GM20000 (cell line): ENCODE data around the gene RNU1-4.
A peak's percentile ranks its signal among the peaks of the same experiment; 100 is the strongest.
"Not testable (repeated sequence)": the region's sequence is repeated elsewhere in the genome, so short reads cannot be mapped to it uniquely, and the experiment has no call there.

Source experiments
- DNase-seq: peaks from one replicate; pipeline ENCODE4 v3.0.0; 2012; ENCODE audit warnings: low spot score
- TF ChIP-seq, protein P1 (sequence below): IDR thresholded peaks from 2 replicates; pipeline ENCODE4 v1.5.1; 2012; ENCODE audit warnings: mild to moderate bottlenecking, control low read depth; ENCODE audit errors: extremely low read depth, missing control alignments

Gene RNU1-4

GRCh38 chr1:16719571-16720350 lies 20.6 kb upstream of the RNU1-4 start:
- TF ChIP-seq, protein P1, sequence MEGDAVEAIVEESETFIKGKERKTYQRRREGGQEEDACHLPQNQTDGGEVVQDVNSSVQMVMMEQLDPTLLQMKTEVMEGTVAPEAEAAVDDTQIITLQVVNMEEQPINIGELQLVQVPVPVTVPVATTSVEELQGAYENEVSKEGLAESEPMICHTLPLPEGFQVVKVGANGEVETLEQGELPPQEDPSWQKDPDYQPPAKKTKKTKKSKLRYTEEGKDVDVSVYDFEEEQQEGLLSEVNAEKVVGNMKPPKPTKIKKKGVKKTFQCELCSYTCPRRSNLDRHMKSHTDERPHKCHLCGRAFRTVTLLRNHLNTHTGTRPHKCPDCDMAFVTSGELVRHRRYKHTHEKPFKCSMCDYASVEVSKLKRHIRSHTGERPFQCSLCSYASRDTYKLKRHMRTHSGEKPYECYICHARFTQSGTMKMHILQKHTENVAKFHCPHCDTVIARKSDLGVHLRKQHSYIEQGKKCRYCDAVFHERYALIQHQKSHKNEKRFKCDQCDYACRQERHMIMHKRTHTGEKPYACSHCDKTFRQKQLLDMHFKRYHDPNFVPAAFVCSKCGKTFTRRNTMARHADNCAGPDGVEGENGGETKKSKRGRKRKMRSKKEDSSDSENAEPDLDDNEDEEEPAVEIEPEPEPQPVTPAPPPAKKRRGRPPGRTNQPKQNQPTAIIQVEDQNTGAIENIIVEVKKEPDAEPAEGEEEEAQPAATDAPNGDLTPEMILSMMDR = no peak
- peak; percentile 35 for DNase-seq

- DNase-seq = peak; percentile 35
- TF ChIP-seq, protein P1 = no peak
Measured at GRCh38 chr1:16720351-16721223, 19.7 kb upstream of the RNU1-4 start.

DNA sequence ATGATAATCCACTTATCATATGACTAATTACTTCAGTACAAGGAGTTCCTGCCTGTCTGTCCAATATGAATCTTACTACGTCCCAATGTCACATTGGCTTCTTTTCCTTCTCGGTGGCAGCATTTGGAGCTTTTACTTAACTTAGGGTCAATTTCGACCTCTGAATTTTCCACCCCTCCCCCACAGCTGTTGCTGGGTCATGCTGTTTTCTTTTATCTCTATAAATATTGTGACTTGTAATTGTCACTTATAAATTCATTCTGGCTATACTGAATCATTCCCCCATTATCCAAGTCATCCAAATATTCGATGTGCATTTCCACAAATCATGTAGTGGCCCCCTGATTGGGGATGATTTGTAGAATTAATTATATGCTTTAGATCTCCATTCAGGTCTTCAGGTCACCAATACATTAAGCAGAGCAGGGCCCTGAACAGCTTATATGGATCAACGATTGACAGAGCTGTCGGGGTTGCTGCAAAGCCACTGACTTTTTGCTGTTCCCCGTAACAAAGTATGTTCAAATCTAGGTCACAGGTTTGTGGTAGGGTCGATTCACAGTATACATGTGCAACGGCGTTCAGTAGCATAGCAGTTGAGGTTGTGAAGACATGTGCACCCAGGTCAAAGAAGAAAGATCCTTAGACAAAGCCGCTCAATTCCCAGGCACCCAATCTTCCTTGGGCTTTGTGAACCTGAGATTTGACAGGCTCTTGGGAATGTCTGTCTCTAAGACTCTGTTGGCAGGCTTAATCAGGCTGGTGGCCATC lies 18.3 kb upstream of the RNU1-4 start:
- TF ChIP-seq, protein P1 = no peak
- peak; percentile 11 for DNase-seq

GRCh38 chr1:16724718-16725438 lies 15.4 kb upstream of the RNU1-4 start:
- TF ChIP-seq, protein P1 = no peak
- peak; percentile 35 for DNase-seq

GRCh38 chr1:16725439-16726245 lies 14.7 kb upstream of the RNU1-4 start:
- DNase-seq = peak; percentile 25

GRCh38 chr1:16727190-16728111 lies 12.9 kb upstream of the RNU1-4 start:
- peak; percentile 72 for DNase-seq
- TF ChIP-seq, protein P1 = no peak

DNA sequence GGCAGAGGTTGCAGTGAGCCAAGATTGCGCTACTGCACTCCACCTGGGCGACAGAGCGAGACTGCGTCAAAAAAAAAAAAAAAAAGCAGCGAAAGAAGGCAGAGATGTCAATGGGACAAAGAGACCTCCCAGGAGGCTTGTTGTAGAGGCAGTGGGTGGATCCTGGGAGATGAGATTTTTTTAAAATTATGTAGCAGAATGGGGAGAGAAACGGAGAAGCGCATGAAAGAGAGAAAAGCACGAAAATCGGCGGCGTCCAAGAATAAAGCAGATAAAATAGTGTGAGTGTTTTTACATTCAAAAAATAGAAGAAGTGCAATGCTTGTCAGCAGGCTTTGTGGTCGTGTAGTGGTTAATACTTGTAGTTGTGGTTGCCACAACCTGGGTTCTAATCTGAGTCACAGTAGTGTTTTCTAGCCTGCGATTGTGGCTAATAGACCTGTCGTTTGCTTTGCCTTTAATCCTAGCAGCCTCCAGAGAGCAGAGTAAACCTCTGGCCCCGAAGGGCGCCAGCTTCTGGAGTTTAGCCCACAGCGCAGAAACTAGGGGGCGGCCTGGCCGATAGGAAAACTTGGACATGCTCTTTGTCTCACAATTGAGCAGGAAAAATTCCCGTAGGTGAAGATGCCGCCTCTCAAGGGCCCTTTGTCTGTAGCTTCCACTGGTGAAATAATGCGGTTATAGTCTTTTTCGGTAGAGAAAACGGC lies 11.9 kb upstream of the RNU1-4 start:
- DNase-seq = peak; percentile 58

DNA sequence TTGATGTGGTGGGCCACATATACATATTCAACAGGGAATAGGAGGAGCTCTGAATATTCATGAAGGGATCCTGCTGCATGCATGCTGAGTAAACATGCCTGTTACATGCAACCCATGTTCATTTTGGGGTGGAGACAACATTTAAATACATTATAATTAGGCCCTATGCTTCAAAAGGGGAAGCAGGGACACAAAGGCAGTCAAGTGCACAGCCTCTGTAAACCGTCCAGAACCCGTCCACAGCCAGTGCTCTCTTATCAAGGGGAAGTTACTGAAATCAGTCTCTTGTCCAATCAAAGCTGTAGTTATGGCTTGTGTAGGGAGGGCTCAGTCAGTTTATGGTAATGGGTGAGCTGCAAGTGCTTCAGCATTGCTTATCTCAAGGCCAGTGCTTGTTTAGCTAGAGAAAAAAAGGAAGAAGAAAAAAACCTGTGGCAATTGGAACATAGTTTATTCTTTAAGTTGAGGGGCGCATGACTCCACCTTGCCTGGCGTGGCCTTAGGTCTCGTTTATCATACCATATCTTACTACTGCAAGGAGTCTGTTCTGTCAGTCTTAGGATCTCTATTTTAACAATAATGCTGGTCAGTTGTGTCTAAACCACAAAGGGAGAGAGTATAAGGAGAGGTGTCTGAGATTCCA lies 7.9 kb upstream of the RNU1-4 start:
- DNase-seq = not testable (repeated sequence)

- not testable (repeated sequence) for DNase-seq
Measured at GRCh38 chr1:16741230-16741629, 914 bp downstream of the RNU1-4 start.

GRCh38 chr1:16747660-16748059 lies 7.3 kb downstream of the RNU1-4 start:
- DNase-seq = not testable (repeated sequence)
